H1 (cell line): ENCODE data around the gene SOX10. TPM values are rescaled to one million over a fixed set of nuclear protein-coding genes. Genes with fewer than 3 reads are reported as not detected.

Source experiments
- CTCF ChIA-PET: fragments of 300-600 bp; sonication (Branson Sonifier 250); formaldehyde crosslinking; loops from one replicate; lab custom pipeline; 2021; ENCODE audit not compliant: partially characterized antibody; lab: Charles Lee
- POLR2A ChIA-PET: fragments of 300-600 bp; sonication (Branson Sonifier 250); formaldehyde crosslinking; loops from one replicate; lab custom pipeline; 2021; ENCODE audit warnings: inconsistent platforms; ENCODE audit not compliant: partially characterized antibody; lab: Charles Lee
- DNase-seq, 2 experiments: peaks; one replicate each; pipeline versions ENCODE4 v3.0.0 to v3.0.0-alpha.2; 2010 to 2022; ENCODE audit warnings: low spot score in 2 of 2, low read depth in 1 of 2, mixed read lengths in 1 of 2
- FAIRE-seq: peaks from 2 replicates; lab custom pipeline; 2011; peaks lifted over from hg19 to GRCh38; lab: Jason Lieb, UNC
- H2AFZ ChIP-seq: 2 replicates; pipeline ENCODE4 v1.8.1; 2012; ENCODE audit warnings: low read length, inconsistent platforms
- H2AK5ac ChIP-seq: 2 replicates; pipeline ENCODE4 v1.6.1; 2013; ENCODE audit warnings: low read depth, low read length
- H2BK120ac ChIP-seq: replicated peaks from 2 replicates; pipeline ENCODE3; 2013; ENCODE audit warnings: low read depth, low read length, inconsistent platforms
- H2BK12ac ChIP-seq: 2 replicates; pipeline ENCODE4 v1.6.1; 2013; ENCODE audit warnings: low read depth, low read length
- H2BK15ac ChIP-seq: 2 replicates; pipeline ENCODE4 v1.6.1; 2013; ENCODE audit warnings: low read length
- H2BK20ac ChIP-seq: 2 replicates; pipeline ENCODE4 v1.6.1; 2013; ENCODE audit warnings: low read length
- H2BK5ac ChIP-seq: 2 replicates; pipeline ENCODE4 v1.6.1; 2013; ENCODE audit warnings: low read depth, low read length
- H3K14ac ChIP-seq: 2 replicates; pipeline ENCODE4 v1.6.1; 2013; ENCODE audit warnings: inconsistent platforms; ENCODE audit not compliant: insufficient read length
- H3K18ac ChIP-seq: 2 replicates; pipeline ENCODE4 v1.6.1; 2013; ENCODE audit warnings: low read length; ENCODE audit errors: extremely low read depth
- H3K23ac ChIP-seq: 2 replicates; pipeline ENCODE4 v1.6.1; 2013; ENCODE audit warnings: inconsistent platforms; ENCODE audit not compliant: insufficient read length
- H3K23me2 ChIP-seq: 2 replicates; pipeline ENCODE4 v1.6.1; 2013; ENCODE audit warnings: low read depth, low read length
- H3K27ac ChIP-seq: 2 replicates; pipeline ENCODE4 v1.6.1; 2011; ENCODE audit warnings: low read depth, low read length, inconsistent platforms
- H3K27me3 ChIP-seq, 4 experiments: replicated peaks in 1 of 4; 1 replicate in 1 of 4; 2 replicates in 3 of 4; pipeline versions ENCODE4 v1.6.1 to v1.8.1; 2011 to 2013; ENCODE audit warnings: low read length in 3 of 4, mild to moderate bottlenecking in 3 of 4, inconsistent platforms in 2 of 4, mixed read lengths in 2 of 4, moderate library complexity in 1 of 4; ENCODE audit not compliant: control insufficient read depth in 3 of 4, insufficient read depth in 3 of 4; ENCODE audit errors: extremely low read depth in 1 of 4
- H3K36me3 ChIP-seq, 4 experiments: 2 replicates each; pipeline versions ENCODE4 v1.6.1 to v1.8.1; 2011 to 2013; ENCODE audit warnings: mild to moderate bottlenecking in 4 of 4, low read length in 3 of 4, moderate library complexity in 2 of 4, control low read depth in 1 of 4, inconsistent platforms in 1 of 4; ENCODE audit not compliant: insufficient read depth in 4 of 4, control insufficient read depth in 2 of 4
- H3K4ac ChIP-seq: replicated peaks from 2 replicates; pipeline ENCODE3; 2013; ENCODE audit warnings: low read length, low read depth, mixed read lengths, inconsistent platforms; ENCODE audit not compliant: insufficient read length
- H3K4me1 ChIP-seq, 4 experiments: replicated peaks in 1 of 4; 1 replicate in 1 of 4; 2 replicates in 3 of 4; pipeline versions ENCODE4 v1.6.1 to v1.8.1; 2011 to 2013; ENCODE audit warnings: low read length in 3 of 4, inconsistent platforms in 2 of 4, mixed read lengths in 1 of 4; ENCODE audit not compliant: insufficient read depth in 4 of 4, control insufficient read depth in 3 of 4
- H3K4me2 ChIP-seq, 2 experiments: 2 replicates each; pipeline versions ENCODE4 v1.6.1 to v1.8.1; 2011 to 2013; ENCODE audit warnings: low read depth in 2 of 2, low read length in 2 of 2, control low read depth in 1 of 2, inconsistent platforms in 1 of 2, mild to moderate bottlenecking in 1 of 2; ENCODE audit not compliant: insufficient read depth in 1 of 2
- H3K4me3 ChIP-seq, 4 experiments: fragments of 200-600, 300-600 bp in 1 of 4; sonication (generic), shearing (Covaris generic), sonication (Bioruptor Twin) in 1 of 4; 2 replicates each; pipeline versions ENCODE4 v1.5.1 to v1.8.1; 2011 to 2016; ENCODE audit warnings: low read length in 4 of 4, low read depth in 3 of 4, control low read depth in 2 of 4, inconsistent platforms in 2 of 4, mild to moderate bottlenecking in 2 of 4, mixed read lengths in 1 of 4, moderate library complexity in 1 of 4; ENCODE audit not compliant: insufficient read depth in 2 of 4; ENCODE audit errors: extremely low read depth in 1 of 4
- H3K56ac ChIP-seq: replicated peaks from 2 replicates; pipeline ENCODE3; 2013; ENCODE audit warnings: low read depth, mild to moderate bottlenecking, mixed read lengths, low read length, inconsistent platforms; ENCODE audit not compliant: insufficient read length
- H3K79me1 ChIP-seq: 2 replicates; pipeline ENCODE4 v1.6.1; 2013; ENCODE audit warnings: low read depth, low read length, control low read depth
- H3K79me2 ChIP-seq, 2 experiments: 2 replicates each; pipeline versions ENCODE4 v1.6.1 to v1.8.1; 2012 to 2013; ENCODE audit warnings: low read length in 2 of 2, mild to moderate bottlenecking in 2 of 2, inconsistent platforms in 1 of 2; ENCODE audit not compliant: insufficient read depth in 2 of 2, control insufficient read depth in 1 of 2
- H3K9ac ChIP-seq, 4 experiments: replicated peaks in 1 of 4; 1 replicate in 1 of 4; 2 replicates in 3 of 4; pipeline versions ENCODE4 v1.6.1 to v1.8.1; 2011 to 2013; ENCODE audit warnings: low read depth in 3 of 4, low read length in 3 of 4, control low read depth in 2 of 4, mild to moderate bottlenecking in 2 of 4, moderate library complexity in 2 of 4, inconsistent platforms in 1 of 4; ENCODE audit errors: extremely low read depth in 1 of 4
- H3K9me3 ChIP-seq, 2 experiments: 2 replicates each; pipeline versions ENCODE4 v1.6.1 to v1.8.1; 2012 to 2013; ENCODE audit warnings: mild to moderate bottlenecking in 2 of 2, moderate library complexity in 2 of 2, control low read depth in 1 of 2, inconsistent platforms in 1 of 2, low read depth in 1 of 2, low read length in 1 of 2, mixed read lengths in 1 of 2; ENCODE audit not compliant: insufficient read depth in 2 of 2
- H4K20me1 ChIP-seq, 2 experiments: replicated peaks in 1 of 2; 2 replicates each; pipeline versions ENCODE3 to v1.8.1; 2011 to 2013; ENCODE audit warnings: inconsistent platforms in 2 of 2, low read length in 2 of 2, mild to moderate bottlenecking in 1 of 2; ENCODE audit not compliant: insufficient read depth in 2 of 2, control insufficient read depth in 1 of 2
- H4K5ac ChIP-seq: 2 replicates; pipeline ENCODE4 v1.6.1; 2013; ENCODE audit warnings: low read length, low read depth, mixed read lengths, inconsistent platforms; ENCODE audit not compliant: insufficient read length
- H4K8ac ChIP-seq: 2 replicates; pipeline ENCODE4 v1.8.0; 2013; ENCODE audit warnings: mild to moderate bottlenecking, moderate library complexity, low read length, inconsistent platforms; ENCODE audit not compliant: insufficient read depth; ENCODE audit errors: extremely low read depth
- H4K91ac ChIP-seq: replicated peaks from 2 replicates; pipeline ENCODE3; 2013; ENCODE audit warnings: low read length, mixed read lengths, inconsistent platforms; ENCODE audit not compliant: insufficient read length
- EGR1 ChIP-seq: IDR thresholded peaks from 2 replicates; pipeline ENCODE4 v1.6.1; 2011; ENCODE audit warnings: low read depth, low read length, borderline replicate concordance
- EP300 ChIP-seq, 2 experiments: IDR thresholded peaks; 1 replicate in 1 of 2; 2 replicates in 1 of 2; pipeline ENCODE4 v1.6.1; 2011 to 2012; ENCODE audit warnings: low read depth in 2 of 2, low read length in 2 of 2, mild to moderate bottlenecking in 2 of 2, borderline replicate concordance in 1 of 2, inconsistent platforms in 1 of 2, moderate library complexity in 1 of 2
- RBBP5 ChIP-seq: IDR thresholded peaks from 2 replicates; pipeline ENCODE4 v1.7.1; 2012; ENCODE audit warnings: low read depth, mild to moderate bottlenecking, inconsistent platforms, low read length, moderate library complexity, borderline replicate concordance
- SIX5 ChIP-seq: IDR thresholded peaks from 2 replicates; pipeline ENCODE4 v1.6.1; 2011; ENCODE audit warnings: mild to moderate bottlenecking, low read depth, low read length
- SRF ChIP-seq: IDR thresholded peaks from 2 replicates; pipeline ENCODE4 v1.6.1; 2011; ENCODE audit warnings: mild to moderate bottlenecking, low read depth, low read length, moderate library complexity
- SUZ12 ChIP-seq: fragments of 200-600 bp; sonication (generic); IDR thresholded peaks from 2 replicates; pipeline ENCODE4 v1.6.1; 2012; ENCODE audit warnings: mild to moderate bottlenecking, inconsistent platforms, low read length, moderate library complexity, mixed read lengths
- TBP ChIP-seq: IDR thresholded peaks from 2 replicates; pipeline ENCODE4 v1.6.1; 2011; ENCODE audit warnings: low read depth, low read length, improper control_type of control experiment
- WGBS, 2 experiments: shearing (Covaris generic) in 1 of 2; methylation state at CpG; one replicate each; pipeline versions ENCODE4 v1.1.6 to v1.1.7; 2013 to 2015; ENCODE audit warnings: low lambda C conversion rate in 2 of 2, mixed read lengths in 2 of 2, inconsistent platforms in 1 of 2, low coverage in 1 of 2, missing lambda C conversion rate in 1 of 2; ENCODE audit not compliant: insufficient replicate concordance in 2 of 2, insufficient coverage in 1 of 2, insufficient read length in 1 of 2; ENCODE audit errors: extremely low coverage in 1 of 2, missing lambda C conversion rate in 1 of 2; 5-methylcytosine and 5-hydroxymethylcytosine counted together
- polyA plus RNA-seq, 7 experiments: library from polyadenylated mRNA; depleted of rRNA in 3 of 7; stranded (reverse) in 5 of 7; unstranded in 2 of 7; fragments of >200 nt in 5 of 7; fragments of 200-250 nt in 2 of 7; gene quantifications; 1 replicate in 5 of 7; 2 replicates in 1 of 7; 4 replicates in 1 of 7; pipeline versions ENCODE4 v1.2.1 to v1.2.3, GENCODE V29; 2011 to 2013; ENCODE audit warnings: missing spikeins in 2 of 7, mixed read lengths in 2 of 7
- total RNA-seq: library from RNA; stranded (reverse); fragmentation: NEBNext Ultra II Directional; extraction: Animal tissue kit (Norgen Biotek cat#: 25700); gene quantifications from 2 replicates; pipeline ENCODE4 v1.2.1, GENCODE V29; 2021

SOX10 gene
- total and polyA plus RNA-seq, 2 of the 8 experiments (the other 6 are each of a cell fraction or from before 2014, with no cell fraction given) = 2.7 TPM

DNA sequence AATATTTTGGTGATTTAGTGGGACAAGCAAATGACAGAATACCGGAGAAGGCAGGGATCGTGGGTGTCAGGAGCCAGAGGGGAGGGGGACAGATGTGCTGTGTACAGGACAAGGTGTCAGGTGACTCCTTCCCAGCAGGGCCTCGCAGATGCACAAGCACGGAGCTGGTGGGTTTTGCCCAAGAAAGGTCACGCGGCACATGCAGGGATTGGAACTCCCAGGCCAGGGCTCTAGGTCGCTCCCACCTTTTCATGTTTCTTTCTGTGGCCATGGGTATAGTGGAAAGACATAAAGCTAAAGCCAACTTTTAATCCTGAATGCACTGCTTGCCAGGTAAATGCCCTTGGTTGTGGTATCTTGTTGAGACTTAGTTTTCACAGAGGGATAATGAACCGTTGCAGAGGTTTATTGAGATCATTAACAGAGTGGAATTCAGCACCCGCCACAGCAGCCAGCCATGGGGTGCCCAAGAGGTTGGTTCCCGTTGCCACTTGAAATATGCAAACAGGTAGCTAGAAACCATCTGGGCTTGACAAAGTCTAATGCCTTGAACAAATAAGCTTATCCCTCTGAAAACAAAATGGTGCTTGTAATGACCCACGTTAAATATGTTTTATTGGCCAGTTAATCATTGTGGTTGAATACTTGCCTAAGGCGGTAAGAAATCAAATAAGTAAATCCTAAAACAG, 41.1 kb downstream of the SOX10 start:
- FAIRE-seq = no peak
- Histone ChIP-seq H3K23me2 (no peaks in the 10 kb centered on the region), H2AK5ac (no peak overlapping the region), H3K56ac (no peak overlapping the region), H3K27me3 (no peaks in the 10 kb centered on the region), H4K91ac (no peak overlapping the region), H3K23ac (no peak overlapping the region), H3K79me2 (no peaks in the 10 kb centered on the region), H2BK120ac (no peak overlapping the region), H3K36me3 (peaks cover 0 to 4% (median 0%) of the 10 kb centered on the region in 4 experiments; a peak in 2 of 8 replicates), H3K9me3 (no peaks in the 10 kb centered on the region), H3K4ac (no peak overlapping the region), H2BK12ac (no peak overlapping the region), H2BK5ac (no peak overlapping the region), H2BK20ac (no peak overlapping the region), H4K5ac (no peak overlapping the region), H3K4me3 (no peak overlapping the region), H3K79me1 (no peaks in the 10 kb centered on the region), H3K18ac (no peak overlapping the region), H3K4me2 (no peak overlapping the region), H2AFZ (no peak overlapping the region), H3K9ac (no peak overlapping the region), H2BK15ac (no peak overlapping the region), H4K20me1 (no peaks in the 10 kb centered on the region), H3K27ac (no peak overlapping the region), H4K8ac (no peak overlapping the region), H3K4me1 (no peaks in the 10 kb centered on the region), H3K14ac (no peak overlapping the region)
- WGBS, 2 experiments = 91% methylated on average over 12 of the region's 12 CpGs; no CpG with 5 or more reads in 1 of the 2 experiments
- CTCF ChIA-PET = interaction anchor here (0.7 to 2.7 kb wide), 3 partner anchors 9 to 23 kb away, joined by 3 to 9 read pairs (median 3); no protein-coding TSS in a partner anchor
- no peak for DNase-seq
- TF ChIP-seq SIX5 (no peak), RBBP5 (no peak), EGR1 (no peak), SUZ12 (no peak), SRF (no peak), EP300 (IDR thresholded peaks at IDR 0.05; ENCODE audit: borderline replicate concordance in 1 of 2, low read depth in 2 of 2, low read length in 2 of 2) (no peak), TBP (no peak)
- POLR2A ChIA-PET = interaction anchor here (1.0 kb wide), 1 partner anchor 9 kb away, joined by 5 read pairs; no protein-coding TSS in a partner anchor
